HEK293 (cell line): Measurements from ENCODE around the gene GALNT10.

Experiments used
- CTCF ChIA-PET: fragments of 350-600 bp; formaldehyde crosslinking; extraction: SDS; loops from one replicate; lab custom pipeline; 2021; ENCODE audit warnings: antibody characterized with exemption; lab: Yijun Ruan, JAX
- POLR2A ChIA-PET: fragments of 300-600 bp; formaldehyde crosslinking; extraction: SDS; loops from one replicate; lab custom pipeline; 2020; ENCODE audit warnings: antibody characterized with exemption, inconsistent platforms; lab: Yijun Ruan, JAX
- H3K27ac ChIP-seq: fragments of 200-500 bp; sonication (Bioruptor generic); 2 replicates; pipeline ENCODE4 v1.5.1; 2014; ENCODE audit warnings: low read depth, low read length, control low read depth, inconsistent platforms; ENCODE audit errors: extremely low read depth
- H3K36me3 ChIP-seq, 2 experiments: fragments of 200-500 bp in 1 of 2; sonication (Bioruptor generic) in 1 of 2; 1 replicate in 1 of 2; 2 replicates in 1 of 2; pipeline ENCODE4 v1.5.1; 2014 to 2017; ENCODE audit warnings: inconsistent platforms in 2 of 2, low read length in 2 of 2; ENCODE audit not compliant: control insufficient read depth in 2 of 2, insufficient read depth in 1 of 2
- H3K4me1 ChIP-seq: fragments of 200-500 bp; sonication (Bioruptor generic); 2 replicates; pipeline ENCODE4 v1.5.1; 2014; ENCODE audit warnings: mild to moderate bottlenecking, low read length, inconsistent platforms; ENCODE audit not compliant: control insufficient read depth, insufficient read depth
- H3K4me3 ChIP-seq: 2 replicates; pipeline ENCODE4 v1.5.1; 2011; ENCODE audit warnings: low read depth, mild to moderate bottlenecking, control low read depth, low read length, moderate library complexity
- H3K9me3 ChIP-seq: fragments of 200-500 bp; sonication (Bioruptor generic); 2 replicates; pipeline ENCODE4 v1.5.1; 2014; ENCODE audit warnings: low read depth, low read length, inconsistent platforms; ENCODE audit not compliant: control insufficient read depth, insufficient read depth
- AEBP2 ChIP-seq: fragments of 450-650 bp; formaldehyde crosslinking; IDR thresholded peaks from 2 replicates; pipeline ENCODE4 v1.5.1; 2016; ENCODE audit warnings: missing biosample characterization, missing genetic modification characterization, borderline replicate concordance
- KLF1 ChIP-seq: fragments of 450-650 bp; formaldehyde crosslinking; IDR thresholded peaks from 2 replicates; pipeline ENCODE4 v1.5.1; 2016; ENCODE audit warnings: missing biosample characterization, missing genetic modification characterization
- OVOL3 ChIP-seq: fragments of 450-650 bp; formaldehyde crosslinking; IDR thresholded peaks from 2 replicates; pipeline ENCODE4 v1.5.1; 2016; ENCODE audit warnings: missing biosample characterization, missing genetic modification characterization
- REPIN1 ChIP-seq: fragments of 450-650 bp; formaldehyde crosslinking; IDR thresholded peaks from 2 replicates; pipeline ENCODE4 v1.5.1; 2017; ENCODE audit warnings: missing biosample characterization, missing genetic modification characterization, low read depth
- SETDB1 ChIP-seq: IDR thresholded peaks from one replicate; pipeline ENCODE4 v1.6.1; 2017; ENCODE audit warnings: mild to moderate bottlenecking, low read length, moderate library complexity, mixed read lengths; ENCODE audit not compliant: insufficient read length
- YY1 ChIP-seq: fragments of 450-650 bp; formaldehyde crosslinking; IDR thresholded peaks from 2 replicates; pipeline ENCODE4 v1.5.1; 2018; ENCODE audit warnings: missing biosample characterization, missing genetic modification characterization
- ZBTB10 ChIP-seq: fragments of 450-650 bp; formaldehyde crosslinking; IDR thresholded peaks from 2 replicates; pipeline ENCODE4 v1.5.1; 2016; ENCODE audit warnings: missing biosample characterization, missing genetic modification characterization
- ZEB2 ChIP-seq: fragments of 450-650 bp; formaldehyde crosslinking; IDR thresholded peaks from 2 replicates; pipeline ENCODE4 v1.5.1; 2016; ENCODE audit warnings: missing biosample characterization, missing genetic modification characterization
- ZFP41 ChIP-seq: fragments of 450-650 bp; formaldehyde crosslinking; IDR thresholded peaks from 2 replicates; pipeline ENCODE4 v1.5.1; 2016; ENCODE audit warnings: missing biosample characterization, missing genetic modification characterization, borderline replicate concordance
- ZIC2 ChIP-seq: fragments of 450-650 bp; formaldehyde crosslinking; IDR thresholded peaks from 2 replicates; pipeline ENCODE4 v1.5.1; 2016; ENCODE audit warnings: missing biosample characterization, missing genetic modification characterization
- ZNF140 ChIP-seq: fragments of 450-650 bp; formaldehyde crosslinking; IDR thresholded peaks from 2 replicates; pipeline ENCODE4 v1.5.1; 2016; ENCODE audit warnings: missing biosample characterization, missing genetic modification characterization
- ZNF324 ChIP-seq: fragments of 450-650 bp; formaldehyde crosslinking; IDR thresholded peaks from 2 replicates; pipeline ENCODE4 v1.5.1; 2016; ENCODE audit warnings: missing biosample characterization, missing genetic modification characterization
- ZNF37A ChIP-seq: fragments of 450-650 bp; IDR thresholded peaks from 2 replicates; pipeline ENCODE4 v1.5.1; 2018; ENCODE audit warnings: missing biosample characterization, missing genetic modification characterization
- ZNF426 ChIP-seq: fragments of 450-650 bp; formaldehyde crosslinking; IDR thresholded peaks from 2 replicates; pipeline ENCODE4 v1.5.1; 2017; ENCODE audit warnings: missing biosample characterization, missing genetic modification characterization, mild to moderate bottlenecking, inconsistent platforms, moderate library complexity
- ZNF449 ChIP-seq: fragments of 450-650 bp; formaldehyde crosslinking; IDR thresholded peaks from 2 replicates; pipeline ENCODE4 v1.5.1; 2017; ENCODE audit warnings: missing biosample characterization, mild to moderate bottlenecking, missing genetic modification characterization, moderate library complexity
- ZNF513 ChIP-seq: fragments of 450-650 bp; IDR thresholded peaks from 2 replicates; pipeline ENCODE4 v1.5.1; 2018; ENCODE audit warnings: missing biosample characterization, missing genetic modification characterization
- ZNF549 ChIP-seq: fragments of 450-650 bp; IDR thresholded peaks from 2 replicates; pipeline ENCODE4 v1.5.1; 2018; ENCODE audit warnings: missing biosample characterization, missing genetic modification characterization, mild to moderate bottlenecking, inconsistent platforms, moderate library complexity
- ZNF558 ChIP-seq: fragments of 450-650 bp; formaldehyde crosslinking; IDR thresholded peaks from 2 replicates; pipeline ENCODE4 v1.5.1; 2016; ENCODE audit warnings: missing biosample characterization, missing genetic modification characterization
- ZNF621 ChIP-seq: fragments of 450-650 bp; formaldehyde crosslinking; IDR thresholded peaks from 2 replicates; pipeline ENCODE4 v1.5.1; 2017; ENCODE audit warnings: missing biosample characterization, missing genetic modification characterization
- ZNF624 ChIP-seq: fragments of 450-650 bp; formaldehyde crosslinking; IDR thresholded peaks from 2 replicates; pipeline ENCODE4 v1.5.1; 2017; ENCODE audit warnings: missing biosample characterization, missing genetic modification characterization
- ZNF658 ChIP-seq: fragments of 450-650 bp; formaldehyde crosslinking; IDR thresholded peaks from 2 replicates; pipeline ENCODE4; 2016; ENCODE audit warnings: missing biosample characterization, missing genetic modification characterization
- ZNF704 ChIP-seq: fragments of 450-650 bp; formaldehyde crosslinking; IDR thresholded peaks from 2 replicates; pipeline ENCODE4 v1.5.1; 2016; ENCODE audit warnings: missing biosample characterization, missing genetic modification characterization
- ZNF747 ChIP-seq: fragments of 450-650 bp; formaldehyde crosslinking; IDR thresholded peaks from 2 replicates; pipeline ENCODE4 v1.5.1; 2016; ENCODE audit warnings: missing biosample characterization, missing genetic modification characterization
- ZNF776 ChIP-seq: fragments of 450-650 bp; formaldehyde crosslinking; IDR thresholded peaks from 2 replicates; pipeline ENCODE4 v1.5.0; 2017; ENCODE audit warnings: missing biosample characterization, missing genetic modification characterization, borderline replicate concordance
- ZSCAN18 ChIP-seq: fragments of 450-650 bp; formaldehyde crosslinking; IDR thresholded peaks from 2 replicates; pipeline ENCODE4 v1.5.1; 2016; ENCODE audit warnings: missing biosample characterization, missing genetic modification characterization
- ZSCAN30 ChIP-seq: fragments of 450-650 bp; IDR thresholded peaks from 2 replicates; pipeline ENCODE4 v1.5.1; 2018; ENCODE audit warnings: missing biosample characterization, mild to moderate bottlenecking, missing genetic modification characterization, moderate library complexity
- ZSCAN4 ChIP-seq: fragments of 450-650 bp; formaldehyde crosslinking; IDR thresholded peaks from 2 replicates; pipeline ENCODE4 v1.5.1; 2017; ENCODE audit warnings: missing biosample characterization, missing genetic modification characterization

Gene GALNT10

GRCh38 chr5:154278186-154278585 lies 87.7 kb downstream of the GALNT10 start:
- TF ChIP-seq YY1 (tag by site-specific recombination) (no peak), ZBTB10 (tag by site-specific recombination) (no peak), ZNF658 (no peak), ZNF747 (tag by site-specific recombination) (no peak), ZSCAN30 (tag by site-specific recombination) (no peak), ZNF324 (tag by site-specific recombination) (no peak), OVOL3 (tag by site-specific recombination) (no peak), SETDB1 (no peak), ZEB2 (no peak), ZNF624 (tag by site-specific recombination) (no peak), ZNF776 (tag by site-specific recombination) (no peak), ZNF549 (no peak), ZNF140 (tag by site-specific recombination) (no peak), ZNF513 (tag by site-specific recombination) (no peak), ZNF37A (tag by site-specific recombination) (no peak)
- Histone ChIP-seq H3K4me3 (no peak overlapping the region), H3K36me3 (no peaks in the 10 kb centered on the region), H3K4me1 (no peaks in the 10 kb centered on the region), H3K9me3 (no peaks in the 10 kb centered on the region), H3K27ac (no peak overlapping the region)
- CTCF ChIA-PET, result no interaction called here
- POLR2A ChIA-PET, result no interaction called here

GRCh38 chr5:154278908-154279307 lies 88.4 kb downstream of the GALNT10 start:
- ChIA-PET CTCF (no interaction called here), POLR2A (no interaction called here)
- H3K4me3 ChIP-seq, result no peak overlapping the region
- TF ChIP-seq REPIN1 (tag by site-specific recombination), result no peak
- no peak for TF ChIP-seq ZSCAN18 (tag by site-specific recombination)
- no peak for TF ChIP-seq ZNF558 (tag by site-specific recombination)
- no peak for TF ChIP-seq ZNF449 (tag by site-specific recombination)
- no peak for TF ChIP-seq ZFP41 (tag by site-specific recombination)
- no peak for TF ChIP-seq ZNF426 (tag by site-specific recombination)
- no peak for TF ChIP-seq KLF1 (tag by site-specific recombination)
- TF ChIP-seq AEBP2 (tag by site-specific recombination), result no peak
- no peak for TF ChIP-seq ZIC2 (tag by site-specific recombination)
- no peak for TF ChIP-seq ZNF704 (tag by site-specific recombination)
- TF ChIP-seq ZSCAN4, result no peak
- TF ChIP-seq ZNF621 (tag by site-specific recombination), result no peak

More at GRCh38 chr5:154278908-154279307, 88.4 kb downstream of the GALNT10 start:
- no peaks in the 10 kb centered on the region for H3K36me3 ChIP-seq
- no peaks in the 10 kb centered on the region for H3K4me1 ChIP-seq
- H3K9me3 ChIP-seq, result no peaks in the 10 kb centered on the region
- H3K27ac ChIP-seq, result no peak overlapping the region
